ENCODE results near the gene DLST. TPM values are rescaled to one million over a fixed set of nuclear protein-coding genes. Genes with fewer than 3 reads are reported as not detected.

Gene DLST
- polyA plus RNA-seq, 1 of the 3 experiments (the other 2 are of a cell fraction), result 92.3 TPM

DNA sequence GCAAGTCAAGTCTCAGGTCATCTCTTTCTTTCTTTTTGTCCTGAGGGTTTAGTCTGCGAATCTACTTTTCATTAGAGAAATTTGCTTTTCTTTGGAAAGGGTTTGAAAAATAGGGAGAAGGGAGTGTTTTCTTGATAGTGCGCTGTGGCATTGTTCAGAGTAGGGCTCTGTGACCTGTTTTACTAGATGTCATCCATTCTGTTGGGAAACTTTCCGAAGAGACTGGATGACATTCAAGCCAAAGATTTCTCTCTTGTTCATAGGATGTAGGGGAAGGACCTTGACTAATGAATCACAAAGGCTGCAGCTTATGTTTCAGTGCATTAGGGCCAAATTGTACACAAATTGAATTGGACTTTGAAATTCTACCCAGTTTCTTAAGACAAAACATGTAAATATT, 14.7 kb downstream of the DLST start:
- Histone ChIP-seq H3K79me2 (ENCODE audit: insufficient read depth) (0 out of 2 replicates have a peak, but pooled peaks cover 7% of the 10 kb centered on the region), H3K4me1 (ENCODE audit: control insufficient read depth in 1 of 2, insufficient read depth in 2 of 2, low read depth in 1 of 2, low read length in 1 of 2) (no peaks in the 10 kb centered on the region), H3K9me2 (no peaks in the 10 kb centered on the region), H3K4me2 (no peak overlapping the region), H4K20me1 (ENCODE audit: insufficient read depth) (peaks cover 6% of the 10 kb centered on the region; the same call in 1 of the 2 replicates), H3F3A (replicated peaks; ENCODE audit: insufficient read depth) (peaks cover 8% of the 10 kb centered on the region), H3K9me3 (no peaks in the 10 kb centered on the region), H3K9ac (no peak overlapping the region), H3K4me3 (ENCODE audit: low read depth in 2 of 2, low read length in 1 of 2) (no peak overlapping the region), H3K36me3 (replicated peaks in 1 of 2; ENCODE audit: control insufficient read depth in 1 of 2, insufficient read depth in 2 of 2, low read length in 1 of 2) (peaks cover 85 to 89% of the 10 kb centered on the region in 2 experiments), H3K27ac (ENCODE audit: low read depth in 2 of 2, low read length in 1 of 2) (no peak overlapping the region), H3K27me3 (ENCODE audit: insufficient read depth) (no peaks in the 10 kb centered on the region), H2AFZ (ENCODE audit: low read depth) (no peak overlapping the region)
- no peak for TF ChIP-seq RXRA (IDR thresholded peaks at IDR 0.05; ENCODE audit: borderline replicate concordance, low read depth)
- TF ChIP-seq NRF1 (IDR thresholded peaks at IDR 0.05; ENCODE audit: low read depth, low read length), result no peak
- TF ChIP-seq FOSL2 (IDR thresholded peaks at IDR 0.05; ENCODE audit: borderline replicate concordance, low read depth), result no peak
- no peak for TF ChIP-seq JUND (IDR thresholded peaks at IDR 0.05)
- no peak for TF ChIP-seq SIN3A (IDR thresholded peaks at IDR 0.05; ENCODE audit: borderline replicate concordance, low read depth, low read length)
- TF ChIP-seq POLR2AphosphoS5 (IDR thresholded peaks at IDR 0.05; ENCODE audit: low read depth, low read length), result no peak
- no peak for TF ChIP-seq GATA2 (CRISPR knock-in tag; IDR thresholded peaks at IDR 0.05)
- TF ChIP-seq, protein P1, sequence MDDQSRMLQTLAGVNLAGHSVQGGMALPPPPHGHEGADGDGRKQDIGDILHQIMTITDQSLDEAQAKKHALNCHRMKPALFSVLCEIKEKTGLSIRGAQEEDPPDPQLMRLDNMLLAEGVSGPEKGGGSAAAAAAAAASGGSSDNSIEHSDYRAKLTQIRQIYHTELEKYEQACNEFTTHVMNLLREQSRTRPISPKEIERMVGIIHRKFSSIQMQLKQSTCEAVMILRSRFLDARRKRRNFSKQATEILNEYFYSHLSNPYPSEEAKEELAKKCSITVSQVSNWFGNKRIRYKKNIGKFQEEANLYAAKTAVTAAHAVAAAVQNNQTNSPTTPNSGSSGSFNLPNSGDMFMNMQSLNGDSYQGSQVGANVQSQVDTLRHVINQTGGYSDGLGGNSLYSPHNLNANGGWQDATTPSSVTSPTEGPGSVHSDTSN (IDR thresholded peaks at IDR 0.05), result no peak
- 96% methylated on average over 3 of the region's 3 CpGs for WGBS (ENCODE audit: low lambda C conversion rate)
- ChIA-PET CTCF (interaction anchor here (0.7 to 26.0 kb wide), 4 partner anchors 8 to 42 kb away, joined by 3 to 537 read pairs (median 64); no protein-coding TSS in a partner anchor), POLR2A (no interaction called here)
- no peak for DNase-seq

DNA sequence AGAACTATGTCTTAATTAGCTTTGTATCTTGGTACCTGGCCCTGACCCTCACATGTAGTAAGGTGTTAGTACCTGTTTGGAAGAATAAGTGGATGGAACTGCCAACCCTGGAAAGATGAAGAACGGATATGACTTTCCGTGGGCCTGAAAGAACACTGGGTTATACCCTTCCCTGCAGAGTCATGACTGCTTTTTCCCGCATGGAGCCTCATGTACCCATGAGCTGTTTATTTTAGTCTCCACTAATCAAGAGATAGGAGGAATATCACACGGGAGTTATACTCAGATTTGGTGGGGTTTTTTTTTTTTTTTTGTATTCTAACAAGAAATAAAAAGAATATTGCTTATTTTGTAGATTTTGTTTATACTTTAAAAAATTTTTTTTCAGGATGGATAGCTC, 15.9 kb downstream of the DLST start:
- peaks cover 7% of the 10 kb centered on the region for H3F3A ChIP-seq (replicated peaks; ENCODE audit: insufficient read depth)
- 92% methylated on average over 4 of the region's 4 CpGs for WGBS (ENCODE audit: low lambda C conversion rate)
- H4K20me1 ChIP-seq (ENCODE audit: insufficient read depth), result no peaks in the 10 kb centered on the region
- no peaks in the 10 kb centered on the region for H3K27me3 ChIP-seq (ENCODE audit: insufficient read depth)
- 0 out of 2 replicates have a peak, but pooled peaks cover under 1% of the 10 kb centered on the region for H3K79me2 ChIP-seq (ENCODE audit: insufficient read depth)
- no peaks in the 10 kb centered on the region for H3K9me2 ChIP-seq
- ChIA-PET CTCF (interaction anchor here (13.2 to 26.0 kb wide), 2 partner anchors 10 to 43 kb away, joined by 124 to 537 read pairs; no protein-coding TSS in a partner anchor), POLR2A (no interaction called here)
- H3K36me3 ChIP-seq (replicated peaks in 1 of 2; ENCODE audit: control insufficient read depth in 1 of 2, insufficient read depth in 2 of 2, low read length in 1 of 2), result peaks cover 81 to 92% of the 10 kb centered on the region in 2 experiments
- H3K9me3 ChIP-seq, result no peaks in the 10 kb centered on the region
- H3K4me3 ChIP-seq (ENCODE audit: low read depth in 2 of 2, low read length in 1 of 2), result no peak overlapping the region
- no peak for DNase-seq
- H3K4me1 ChIP-seq (ENCODE audit: control insufficient read depth in 1 of 2, insufficient read depth in 2 of 2, low read depth in 1 of 2, low read length in 1 of 2), result no peaks in the 10 kb centered on the region
- no peak overlapping the region for H3K9ac ChIP-seq
- no peak overlapping the region for H3K4me2 ChIP-seq
- H3K27ac ChIP-seq (ENCODE audit: low read depth in 2 of 2, low read length in 1 of 2), result no peak overlapping the region
- TF ChIP-seq FOXJ3 (CRISPR knock-in tag; IDR thresholded peaks at IDR 0.05), result no peak
- TF ChIP-seq GABPA (IDR thresholded peaks at IDR 0.05; ENCODE audit: low read depth), result no peak
- no peak for TF ChIP-seq SIN3A (IDR thresholded peaks at IDR 0.05; ENCODE audit: borderline replicate concordance, low read depth, low read length)
- TF ChIP-seq, protein P2, sequence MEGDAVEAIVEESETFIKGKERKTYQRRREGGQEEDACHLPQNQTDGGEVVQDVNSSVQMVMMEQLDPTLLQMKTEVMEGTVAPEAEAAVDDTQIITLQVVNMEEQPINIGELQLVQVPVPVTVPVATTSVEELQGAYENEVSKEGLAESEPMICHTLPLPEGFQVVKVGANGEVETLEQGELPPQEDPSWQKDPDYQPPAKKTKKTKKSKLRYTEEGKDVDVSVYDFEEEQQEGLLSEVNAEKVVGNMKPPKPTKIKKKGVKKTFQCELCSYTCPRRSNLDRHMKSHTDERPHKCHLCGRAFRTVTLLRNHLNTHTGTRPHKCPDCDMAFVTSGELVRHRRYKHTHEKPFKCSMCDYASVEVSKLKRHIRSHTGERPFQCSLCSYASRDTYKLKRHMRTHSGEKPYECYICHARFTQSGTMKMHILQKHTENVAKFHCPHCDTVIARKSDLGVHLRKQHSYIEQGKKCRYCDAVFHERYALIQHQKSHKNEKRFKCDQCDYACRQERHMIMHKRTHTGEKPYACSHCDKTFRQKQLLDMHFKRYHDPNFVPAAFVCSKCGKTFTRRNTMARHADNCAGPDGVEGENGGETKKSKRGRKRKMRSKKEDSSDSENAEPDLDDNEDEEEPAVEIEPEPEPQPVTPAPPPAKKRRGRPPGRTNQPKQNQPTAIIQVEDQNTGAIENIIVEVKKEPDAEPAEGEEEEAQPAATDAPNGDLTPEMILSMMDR (IDR thresholded peaks at IDR 0.05), result no peak
- no peak for TF ChIP-seq FOSL2 (IDR thresholded peaks at IDR 0.05; ENCODE audit: borderline replicate concordance, low read depth)
- TF ChIP-seq RAD21 (IDR thresholded peaks at IDR 0.05; ENCODE audit: low read length), result no peak
- TF ChIP-seq RXRA (IDR thresholded peaks at IDR 0.05; ENCODE audit: borderline replicate concordance, low read depth), result no peak
- TF ChIP-seq, protein P3, sequence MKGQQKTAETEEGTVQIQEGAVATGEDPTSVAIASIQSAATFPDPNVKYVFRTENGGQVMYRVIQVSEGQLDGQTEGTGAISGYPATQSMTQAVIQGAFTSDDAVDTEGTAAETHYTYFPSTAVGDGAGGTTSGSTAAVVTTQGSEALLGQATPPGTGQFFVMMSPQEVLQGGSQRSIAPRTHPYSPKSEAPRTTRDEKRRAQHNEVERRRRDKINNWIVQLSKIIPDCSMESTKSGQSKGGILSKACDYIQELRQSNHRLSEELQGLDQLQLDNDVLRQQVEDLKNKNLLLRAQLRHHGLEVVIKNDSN (IDR thresholded peaks at IDR 0.05; ENCODE audit: borderline replicate concordance, low read depth), result no peak
- TF ChIP-seq, protein P4, sequence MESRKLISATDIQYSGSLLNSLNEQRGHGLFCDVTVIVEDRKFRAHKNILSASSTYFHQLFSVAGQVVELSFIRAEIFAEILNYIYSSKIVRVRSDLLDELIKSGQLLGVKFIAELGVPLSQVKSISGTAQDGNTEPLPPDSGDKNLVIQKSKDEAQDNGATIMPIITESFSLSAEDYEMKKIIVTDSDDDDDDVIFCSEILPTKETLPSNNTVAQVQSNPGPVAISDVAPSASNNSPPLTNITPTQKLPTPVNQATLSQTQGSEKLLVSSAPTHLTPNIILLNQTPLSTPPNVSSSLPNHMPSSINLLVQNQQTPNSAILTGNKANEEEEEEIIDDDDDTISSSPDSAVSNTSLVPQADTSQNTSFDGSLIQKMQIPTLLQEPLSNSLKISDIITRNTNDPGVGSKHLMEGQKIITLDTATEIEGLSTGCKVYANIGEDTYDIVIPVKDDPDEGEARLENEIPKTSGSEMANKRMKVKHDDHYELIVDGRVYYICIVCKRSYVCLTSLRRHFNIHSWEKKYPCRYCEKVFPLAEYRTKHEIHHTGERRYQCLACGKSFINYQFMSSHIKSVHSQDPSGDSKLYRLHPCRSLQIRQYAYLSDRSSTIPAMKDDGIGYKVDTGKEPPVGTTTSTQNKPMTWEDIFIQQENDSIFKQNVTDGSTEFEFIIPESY (IDR thresholded peaks at IDR 0.05; ENCODE audit: borderline replicate concordance, low read depth), result no peak
- no peak for TF ChIP-seq NRF1 (IDR thresholded peaks at IDR 0.05; ENCODE audit: low read depth, low read length)
- H2AFZ ChIP-seq (ENCODE audit: low read depth), result no peak overlapping the region
